Astrocyte of the cerebellum (primary cell): ENCODE results near the gene PSG5.
"Not testable (repeated sequence)": the region's sequence is repeated elsewhere in the genome, so short reads cannot be mapped to it uniquely, and the experiment has no call there.

ENCODE experiments used
- DNase-seq: peaks from one replicate; pipeline ENCODE4 v3.0.0-alpha.2; 2011; ENCODE audit warnings: low read depth
- H3K4me3 ChIP-seq: 2 replicates; pipeline ENCODE4 v1.5.1; 2011; ENCODE audit warnings: mild to moderate bottlenecking, low read depth, low read length, moderate library complexity
- CTCF ChIP-seq: IDR thresholded peaks from 2 replicates; pipeline ENCODE4 v1.5.1; 2012; ENCODE audit warnings: low read length, low read depth, moderate library complexity, mild to moderate bottlenecking; ENCODE audit errors: missing control alignments
- in situ Hi-C: cut with HindIII; loops from 2 replicates; pipeline ENCODE4 v1.10.0; 2017; ENCODE audit warnings: low sequenced_read_pairs

The PSG5 gene

GRCh38 chr19:43207174-43207573 lies 20.8 kb upstream of the PSG5 start:
- H3K4me3 ChIP-seq, DNase-seq, in situ Hi-C loops: not testable (repeated sequence)
- peak; percentile 36 for TF ChIP-seq CTCF

- H3K4me3 ChIP-seq, DNase-seq, in situ Hi-C loops: not testable (repeated sequence)
Observed at GRCh38 chr19:43205471-43206105, 19.3 kb upstream of the PSG5 start, which contains the start of gene PSG4. Gene PSG4, minus strand, starts transcription at chr19:43205638. Its CDS starts 102 bp downstream, at chr19:43205536.

DNA sequence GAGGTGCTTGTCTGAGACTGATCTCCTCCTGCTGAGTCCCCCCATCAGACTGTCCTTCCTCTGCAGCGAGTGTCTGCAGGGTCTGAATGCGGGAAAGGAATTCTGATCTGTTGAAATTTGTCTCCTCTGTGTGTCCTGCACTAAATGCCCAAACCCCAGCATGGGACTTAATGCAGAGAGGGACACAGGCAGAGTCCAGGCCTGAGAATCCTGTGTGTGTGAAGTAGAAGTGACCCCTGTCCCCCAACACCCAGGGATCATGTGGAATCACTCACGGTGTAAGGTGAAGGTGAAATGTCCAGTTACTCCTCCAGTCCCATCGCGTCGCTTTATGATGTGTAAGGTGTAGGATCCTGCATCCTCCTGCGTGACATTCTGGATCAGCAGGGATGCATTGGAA lies 17.3 kb upstream of the PSG5 start:
- in situ Hi-C loops, H3K4me3 ChIP-seq, DNase-seq: not testable (repeated sequence)

GRCh38 chr19:43201891-43202290 lies 15.6 kb upstream of the PSG5 start:
- H3K4me3 ChIP-seq, DNase-seq, in situ Hi-C loops: not testable (repeated sequence)

GRCh38 chr19:43201337-43201801 lies 15.0 kb upstream of the PSG5 start:
- DNase-seq, result peak; percentile 16
- H3K4me3 ChIP-seq, in situ Hi-C loops: not testable (repeated sequence)

DNA sequence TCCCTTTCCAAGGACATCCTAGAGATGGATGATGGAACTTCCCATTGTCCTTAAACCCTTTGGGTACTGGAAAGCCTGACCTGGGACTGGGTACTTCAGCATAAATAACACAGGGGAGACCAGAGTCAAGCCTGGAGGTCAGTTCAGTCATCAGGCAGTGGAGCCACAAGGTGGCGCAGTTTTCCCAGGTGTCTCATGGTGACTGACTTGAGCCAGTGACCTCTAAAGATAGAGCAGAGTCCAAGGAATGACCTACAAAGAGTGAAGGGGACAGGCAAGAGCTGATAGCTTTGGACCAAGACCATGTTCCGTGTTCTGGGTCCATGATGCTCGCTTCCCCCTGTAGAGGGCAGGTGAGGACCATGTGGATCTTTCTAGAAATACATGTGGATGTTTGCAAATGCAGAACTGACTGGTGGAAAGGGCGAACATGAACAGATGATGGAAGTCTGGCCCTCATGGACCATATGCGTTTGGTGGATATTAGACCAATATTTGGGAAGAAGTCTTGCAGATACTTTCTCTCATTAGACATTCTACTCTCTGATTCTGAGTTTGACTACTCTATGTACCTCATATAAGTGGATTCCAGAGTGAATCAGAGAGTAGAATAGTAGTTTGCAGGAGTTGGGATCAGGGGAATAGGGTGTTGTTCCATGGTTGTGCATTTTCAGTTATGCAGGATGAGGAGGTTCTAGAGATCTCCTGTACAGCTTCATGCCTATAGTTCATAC lies 12.5 kb upstream of the PSG5 start:
- H3K4me3 ChIP-seq, DNase-seq, in situ Hi-C loops: not testable (repeated sequence)

GRCh38 chr19:43197666-43198397 lies 11.5 kb upstream of the PSG5 start:
- H3K4me3 ChIP-seq, in situ Hi-C loops, DNase-seq: not testable (repeated sequence)

DNA sequence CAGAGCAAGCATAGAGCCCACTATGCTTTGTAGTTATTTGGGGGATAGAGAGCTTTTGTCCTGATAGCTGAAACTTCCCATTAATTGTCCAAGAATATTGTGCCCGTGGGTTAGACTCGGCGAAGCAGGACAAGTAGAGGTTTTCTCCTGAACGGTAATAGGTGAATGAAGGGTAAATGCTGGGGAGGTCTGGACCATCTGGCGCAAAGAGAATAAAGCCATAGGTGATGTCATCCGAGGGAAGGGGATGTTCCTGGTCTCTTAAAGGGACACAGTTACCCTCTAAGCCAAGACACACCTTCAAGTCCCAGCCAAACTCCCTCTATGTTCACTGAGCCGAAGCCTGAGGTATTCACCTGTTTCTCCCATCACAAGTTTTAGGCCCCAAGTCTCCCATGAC lies 8.1 kb upstream of the PSG5 start:
- H3K4me3 ChIP-seq, in situ Hi-C loops, DNase-seq: not testable (repeated sequence)

- in situ Hi-C loops, DNase-seq, H3K4me3 ChIP-seq: not testable (repeated sequence)
Observed at GRCh38 chr19:43192381-43193155, 6.2 kb upstream of the PSG5 start.

- H3K4me3 ChIP-seq, DNase-seq, in situ Hi-C loops: not testable (repeated sequence)
- peak; percentile 0 for TF ChIP-seq CTCF
Observed at GRCh38 chr19:43188092-43188491, 1.8 kb upstream of the PSG5 start.

DNA sequence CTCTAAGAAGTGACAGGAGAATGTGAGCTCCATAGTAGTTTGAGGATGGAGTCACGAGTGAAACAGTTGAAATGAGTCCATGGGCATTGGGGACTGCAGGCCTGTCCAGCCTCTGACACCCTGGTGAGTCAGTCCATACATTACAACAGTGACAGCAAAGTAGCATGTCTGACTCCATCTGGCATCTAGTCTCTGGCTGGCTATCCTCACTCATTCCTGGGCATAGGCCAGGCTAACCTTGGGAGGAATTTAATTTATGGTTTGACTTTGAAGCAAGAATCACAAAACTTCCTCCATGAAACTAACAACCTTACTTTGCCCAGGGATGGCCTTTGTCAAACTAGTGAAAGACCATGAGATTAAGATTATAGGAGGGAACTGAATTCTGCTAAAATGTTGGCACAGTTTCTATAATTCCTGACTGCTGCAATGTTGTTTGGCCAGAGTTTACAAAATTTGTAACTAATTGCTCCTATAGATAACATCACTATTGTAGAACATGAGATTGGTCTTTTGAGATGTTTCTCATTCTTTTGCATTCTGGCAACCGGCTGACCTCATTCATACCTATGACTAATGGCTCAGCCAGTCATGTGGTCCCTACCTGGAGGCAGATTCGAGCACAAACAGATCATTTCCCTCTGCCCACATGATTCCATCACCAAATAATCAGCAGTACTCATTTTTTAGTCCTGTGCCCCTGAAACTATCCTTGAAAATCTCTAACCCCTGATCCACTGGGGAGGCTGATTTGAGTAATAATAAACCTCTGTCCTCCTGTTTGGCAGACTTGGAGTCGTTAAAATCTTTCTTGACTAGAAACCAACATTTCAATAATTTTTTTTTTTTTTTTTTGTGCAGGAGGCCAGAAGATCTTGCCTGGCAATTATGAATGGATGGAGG lies 4.2 kb downstream of the PSG5 start:
- in situ Hi-C loops, H3K4me3 ChIP-seq: not testable (repeated sequence)
- DNase-seq, result peak; percentile 18

DNA sequence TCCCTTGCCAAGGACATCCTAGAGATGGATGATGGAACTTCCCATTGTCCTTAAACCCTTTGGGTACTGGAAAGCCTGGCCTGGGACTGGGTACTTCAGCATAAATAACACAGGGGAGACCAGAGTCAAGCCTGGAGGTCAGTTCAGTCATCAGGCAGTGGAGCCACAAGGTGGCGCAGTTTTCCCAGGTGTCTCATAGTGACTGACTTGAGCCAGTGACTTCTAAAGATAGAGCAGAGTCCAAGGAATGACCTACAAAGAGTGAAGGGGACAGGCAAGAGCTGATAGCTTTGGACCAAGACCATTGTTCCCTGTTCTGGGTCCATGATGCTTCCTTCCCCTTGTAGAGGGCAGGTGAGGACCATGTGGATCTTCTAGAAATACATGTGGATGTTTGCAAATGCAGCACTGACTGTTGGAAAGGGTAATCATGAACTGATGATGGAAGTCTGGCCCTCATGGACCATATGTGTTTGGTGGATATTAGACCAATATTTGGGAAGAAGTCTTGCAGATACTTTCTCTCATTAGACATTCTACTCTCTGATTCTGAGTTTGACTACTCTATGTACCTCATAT lies 6.7 kb downstream of the PSG5 start:
- in situ Hi-C loops, DNase-seq, H3K4me3 ChIP-seq: not testable (repeated sequence)

DNA sequence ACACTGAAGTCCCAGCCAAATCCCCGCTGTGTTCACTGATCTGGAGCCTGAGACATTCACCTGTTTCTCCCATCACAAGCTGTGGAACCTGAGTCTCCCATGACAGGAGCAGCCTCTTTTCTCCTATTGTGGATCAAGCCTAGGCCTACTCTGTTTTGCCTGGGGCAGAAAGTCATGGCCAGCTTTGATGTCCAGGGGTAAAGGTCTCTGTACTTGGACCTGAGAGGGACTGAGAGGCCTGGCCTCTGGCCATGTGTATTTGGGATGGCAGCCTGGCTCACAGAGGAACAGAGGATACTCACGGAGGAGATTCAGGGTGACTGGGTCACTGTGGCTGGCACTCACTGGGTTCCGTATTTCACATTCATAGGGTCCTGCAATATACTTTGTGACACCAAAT lies 7.8 kb downstream of the PSG5 start:
- DNase-seq, H3K4me3 ChIP-seq, in situ Hi-C loops: not testable (repeated sequence)
